GM18507 (cell line): ENCODE data around the gene CCR5.
"Not testable (repeated sequence)": the region's sequence is repeated elsewhere in the genome, so short reads cannot be mapped to it uniquely, and the experiment has no call there.

Source experiments
- DNase-seq: peaks from one replicate; pipeline ENCODE4 v3.0.0; 2011; ENCODE audit warnings: low read depth; ENCODE audit not compliant: insufficient read length; ENCODE audit errors: extremely low spot score
- FAIRE-seq: peaks from 2 replicates; lab custom pipeline; 2011; peaks lifted over from hg19 to GRCh38; lab: Jason Lieb, UNC

Gene CCR5

DNA sequence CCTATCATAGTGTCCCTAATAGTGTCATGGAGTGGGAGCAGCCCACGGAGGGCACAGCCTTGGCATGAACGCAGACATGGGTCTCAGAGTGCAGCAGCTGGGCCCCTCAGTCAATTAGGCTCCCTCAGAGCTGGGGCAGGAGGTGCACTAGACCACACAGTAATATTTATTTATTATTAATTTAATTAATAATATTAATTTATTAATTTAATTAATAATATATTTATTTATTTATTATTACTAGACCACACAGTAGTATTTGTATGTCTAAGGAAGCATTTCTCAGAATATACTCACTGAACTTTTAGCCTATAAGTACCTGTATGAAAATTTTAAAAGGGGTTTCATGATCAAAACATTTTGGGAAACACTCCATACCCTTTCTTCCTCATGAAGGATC, 30.8 kb downstream of the CCR5 start:
- FAIRE-seq (no peak), DNase-seq (no peak)

DNA sequence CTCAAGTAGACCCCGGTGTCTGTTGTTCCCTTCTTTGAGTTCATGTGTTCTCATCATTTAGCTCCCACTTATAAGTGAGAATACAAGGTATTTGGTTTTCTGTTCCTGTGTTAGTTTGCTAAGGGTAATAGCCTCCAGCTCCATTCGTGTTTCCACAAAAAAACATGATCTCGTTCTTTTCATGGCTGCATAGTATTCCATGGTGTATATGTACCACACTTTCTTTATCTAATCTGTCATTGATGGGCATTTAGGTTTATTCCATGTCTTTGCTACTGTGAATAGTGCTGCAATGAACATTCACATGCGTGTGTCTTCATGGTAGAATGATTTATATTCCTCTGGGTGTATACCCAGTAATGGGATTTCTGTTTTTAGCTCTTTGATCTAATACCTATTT, 32.2 kb downstream of the CCR5 start:
- not testable (repeated sequence) for DNase-seq, FAIRE-seq

DNA sequence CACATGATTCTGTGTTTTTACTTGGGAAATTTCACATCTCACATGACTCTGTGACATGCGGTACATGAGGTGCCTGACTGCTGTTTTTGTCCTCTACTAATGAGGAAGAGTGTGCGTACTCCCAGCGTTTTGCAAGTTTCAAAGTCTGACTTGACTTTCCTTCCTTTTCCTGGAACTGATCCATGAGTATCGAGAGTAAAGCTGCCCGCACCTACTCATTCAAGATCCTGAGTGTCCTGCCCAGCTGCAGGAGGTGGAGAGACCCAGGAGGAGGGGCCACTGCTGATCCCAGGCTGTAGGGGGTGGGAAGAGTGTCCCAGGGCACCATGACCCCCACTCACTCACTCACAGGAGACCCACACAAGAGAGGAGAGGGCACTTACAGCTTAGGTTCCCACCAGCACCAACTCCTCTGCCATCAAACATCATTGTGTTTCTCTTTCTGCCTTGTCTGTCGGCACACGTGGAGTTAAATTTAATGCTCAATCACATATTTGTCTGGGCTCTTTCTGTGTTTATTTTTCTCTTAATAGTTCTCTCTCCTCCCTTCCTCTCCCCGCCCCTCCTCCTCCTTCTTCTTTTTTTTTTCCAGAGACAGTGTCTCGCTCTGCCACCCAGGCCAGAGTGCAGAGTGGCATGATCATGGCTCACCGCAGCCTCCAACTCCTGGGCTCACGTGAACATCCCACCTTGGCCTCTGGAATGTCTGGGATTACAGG, 34.7 kb downstream of the CCR5 start:
- no peak for FAIRE-seq
- DNase-seq: no peak

DNA sequence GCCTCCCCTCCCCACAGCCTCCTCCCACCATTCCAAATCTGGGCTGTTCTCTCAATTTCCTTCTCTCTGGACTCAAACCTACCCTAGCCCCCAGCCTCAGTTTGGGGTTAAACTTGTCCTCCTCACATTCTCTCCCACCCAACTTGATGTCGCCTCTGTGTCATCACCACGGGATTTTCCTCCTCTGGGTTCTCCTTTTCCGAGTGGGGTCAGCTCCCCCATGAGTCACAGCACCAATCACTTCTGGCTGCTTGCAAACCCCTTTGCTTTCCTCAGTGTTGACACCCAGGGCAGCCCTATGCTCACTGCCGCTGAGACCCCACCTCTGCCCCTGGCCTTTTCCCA, 35.7 kb downstream of the CCR5 start:
- FAIRE-seq: no peak

DNA sequence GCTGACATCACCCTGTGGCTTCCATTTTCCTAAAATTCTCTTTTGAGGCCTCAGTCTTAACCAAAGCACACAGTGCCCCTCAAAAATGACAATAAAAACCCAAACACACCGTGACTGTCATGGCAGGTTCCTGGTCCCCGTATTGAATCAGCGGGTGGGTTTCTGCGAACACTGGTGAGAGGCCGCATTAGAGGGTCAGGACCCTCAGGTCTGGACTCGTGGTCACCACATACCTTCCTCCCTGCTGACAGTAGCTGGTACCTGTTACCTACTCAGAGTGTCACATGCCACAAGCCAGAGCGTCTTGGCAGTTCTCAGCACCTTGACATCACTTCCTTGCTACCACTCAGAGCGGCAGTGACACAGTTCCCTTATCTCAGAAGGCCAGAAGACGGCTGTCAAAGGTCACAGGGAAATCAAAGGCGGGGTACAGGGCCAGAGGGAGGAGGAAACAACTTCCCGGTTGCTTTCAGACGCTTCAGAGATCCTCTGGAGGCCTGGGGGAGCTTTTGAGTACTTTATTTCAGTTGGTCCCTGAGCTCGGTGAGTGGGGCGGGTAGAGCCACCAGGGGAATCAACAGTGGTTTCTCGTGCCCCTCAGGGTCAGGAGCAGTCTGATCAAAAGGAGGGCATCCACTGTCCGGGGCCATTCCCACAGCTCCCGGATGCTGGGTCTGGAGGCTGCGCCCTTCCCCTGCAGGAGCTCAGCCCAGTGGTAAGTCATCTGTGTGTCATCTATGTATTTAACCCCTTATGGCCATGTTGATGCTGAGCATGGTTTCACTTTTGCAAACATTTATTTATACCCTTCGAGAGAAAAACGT, 36.3 kb downstream of the CCR5 start, which contains the start of the genes CCR5AS and CCRL2:
CCR5AS (minus strand) TSS at position 279 of the 824 bp plus-strand sequence.
CCRL2 (plus strand) TSS at position 472 of the 824 bp plus-strand sequence. CDS start 821 bp downstream, outside the sequence.
- no peak for FAIRE-seq
- no peak for DNase-seq

More for the DNA sequence above, 35.7 kb downstream of the CCR5 start:
- no peak for DNase-seq

DNA sequence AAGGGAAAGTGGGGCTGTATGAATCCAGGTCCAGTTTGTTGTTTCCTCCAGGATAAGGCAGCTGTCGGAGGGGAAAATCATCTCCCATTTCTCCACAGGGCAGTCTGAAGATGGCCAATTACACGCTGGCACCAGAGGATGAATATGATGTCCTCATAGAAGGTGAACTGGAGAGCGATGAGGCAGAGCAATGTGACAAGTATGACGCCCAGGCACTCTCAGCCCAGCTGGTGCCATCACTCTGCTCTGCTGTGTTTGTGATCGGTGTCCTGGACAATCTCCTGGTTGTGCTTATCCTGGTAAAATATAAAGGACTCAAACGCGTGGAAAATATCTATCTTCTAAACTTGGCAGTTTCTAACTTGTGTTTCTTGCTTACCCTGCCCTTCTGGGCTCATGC, 37.2 kb downstream of the CCR5 start:
- DNase-seq (no peak), FAIRE-seq (no peak)

DNA sequence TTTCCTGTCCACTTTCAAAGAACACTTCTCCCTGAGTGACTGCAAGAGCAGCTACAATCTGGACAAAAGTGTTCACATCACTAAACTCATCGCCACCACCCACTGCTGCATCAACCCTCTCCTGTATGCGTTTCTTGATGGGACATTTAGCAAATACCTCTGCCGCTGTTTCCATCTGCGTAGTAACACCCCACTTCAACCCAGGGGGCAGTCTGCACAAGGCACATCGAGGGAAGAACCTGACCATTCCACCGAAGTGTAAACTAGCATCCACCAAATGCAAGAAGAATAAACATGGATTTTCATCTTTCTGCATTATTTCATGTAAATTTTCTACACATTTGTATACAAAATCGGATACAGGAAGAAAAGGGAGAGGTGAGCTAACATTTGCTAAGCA, 38.1 kb downstream of the CCR5 start:
- FAIRE-seq: no peak
- no peak for DNase-seq

DNA sequence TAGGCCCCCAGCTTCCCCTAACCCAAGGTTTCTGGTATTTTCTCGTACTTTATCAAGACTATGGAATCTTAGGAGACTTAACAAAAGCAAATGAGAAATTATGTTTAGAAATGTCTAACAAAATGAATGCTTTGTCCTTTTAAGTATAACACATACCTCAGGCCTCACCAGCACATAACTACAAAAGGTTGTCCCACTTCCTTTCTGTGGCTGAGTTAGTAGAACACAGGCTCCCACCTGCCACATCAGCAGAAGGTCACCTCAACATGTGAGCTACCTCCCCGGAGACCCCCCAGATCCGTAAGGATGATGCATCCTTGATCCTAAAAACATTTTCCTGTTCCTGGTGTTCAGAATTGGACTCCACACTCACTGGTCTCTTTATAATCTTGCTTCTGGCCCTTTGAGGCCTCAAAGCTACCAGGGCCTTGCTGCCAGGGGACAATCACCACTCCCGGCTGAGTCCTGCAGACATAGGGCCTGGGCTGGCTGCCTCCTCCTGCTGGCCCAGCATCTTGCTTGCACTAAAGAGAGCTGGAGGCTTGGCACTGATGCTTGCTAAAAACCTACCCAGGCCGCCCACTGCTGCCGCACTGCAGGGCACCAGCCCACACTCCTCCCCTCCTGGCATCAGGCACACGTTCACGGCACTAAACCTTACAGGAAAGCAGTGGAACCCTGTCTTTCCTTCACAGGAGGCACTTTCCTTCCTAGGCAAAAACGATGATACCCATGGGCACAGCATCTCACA, 39.2 kb downstream of the CCR5 start:
- FAIRE-seq (no peak), DNase-seq (no peak)

DNA sequence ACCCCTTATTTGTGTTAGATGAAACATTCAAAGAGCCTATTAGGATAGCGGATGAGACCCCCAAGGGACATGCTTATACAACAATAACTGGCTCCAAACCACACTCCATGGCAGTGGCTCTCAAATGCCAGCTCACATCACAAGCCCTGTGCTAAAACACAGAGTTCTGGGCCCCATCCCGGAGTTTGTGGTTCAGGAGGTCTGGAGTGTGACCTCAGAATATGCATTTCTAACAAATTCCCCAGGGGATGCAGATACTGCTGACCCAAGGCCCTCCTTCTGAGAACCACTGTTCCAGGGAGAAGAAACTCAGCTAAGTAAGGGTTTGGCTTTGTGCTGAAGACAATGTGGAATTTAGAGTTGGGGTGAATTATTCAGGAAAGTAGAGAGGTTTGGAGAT, 39.9 kb downstream of the CCR5 start:
- FAIRE-seq (no peak), DNase-seq (no peak)

DNA sequence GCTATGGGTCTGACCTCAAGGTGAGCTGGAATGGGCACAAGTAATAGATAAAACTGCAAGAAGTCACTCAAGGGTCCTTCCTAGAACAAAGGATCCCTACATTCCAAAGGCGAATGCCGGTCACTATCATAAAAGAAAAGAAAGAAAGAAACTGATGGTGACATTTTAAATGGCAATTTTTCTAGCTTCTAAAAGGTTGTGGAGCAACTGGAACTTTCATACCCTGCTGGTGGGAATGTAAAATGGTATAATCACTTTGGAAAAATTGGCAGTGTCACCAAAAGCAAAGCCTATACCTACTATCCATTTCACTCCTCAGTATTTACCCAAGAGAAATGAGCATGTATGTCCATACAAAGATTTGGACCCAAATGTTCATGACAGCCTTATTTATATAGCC, 40.5 kb downstream of the CCR5 start:
- DNase-seq (no peak), FAIRE-seq (no peak)

DNA sequence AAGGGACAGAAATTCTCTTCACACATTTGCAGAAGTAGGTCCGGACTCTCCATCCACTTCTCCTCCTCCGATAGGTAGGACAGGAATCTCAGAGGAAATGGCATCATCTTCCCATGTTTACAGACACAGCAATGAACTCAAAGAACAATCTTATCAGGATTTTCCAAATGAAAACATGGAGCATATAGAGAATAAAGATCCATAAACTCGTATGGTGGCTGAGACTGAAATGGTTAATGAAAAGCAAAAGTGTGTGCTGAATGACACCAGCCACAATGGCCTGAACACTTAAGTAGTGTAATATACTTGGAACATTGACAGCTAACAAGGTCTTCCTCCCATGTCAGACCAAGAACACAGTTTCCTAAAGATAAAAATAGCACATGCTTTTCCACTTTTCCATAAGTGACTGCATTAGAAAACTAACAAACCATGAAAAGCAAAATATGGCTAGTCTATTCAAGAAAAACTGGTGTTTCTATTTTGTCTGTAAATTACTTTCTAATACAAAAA, 42.1 kb downstream of the CCR5 start:
- DNase-seq: no peak
- no peak for FAIRE-seq

DNA sequence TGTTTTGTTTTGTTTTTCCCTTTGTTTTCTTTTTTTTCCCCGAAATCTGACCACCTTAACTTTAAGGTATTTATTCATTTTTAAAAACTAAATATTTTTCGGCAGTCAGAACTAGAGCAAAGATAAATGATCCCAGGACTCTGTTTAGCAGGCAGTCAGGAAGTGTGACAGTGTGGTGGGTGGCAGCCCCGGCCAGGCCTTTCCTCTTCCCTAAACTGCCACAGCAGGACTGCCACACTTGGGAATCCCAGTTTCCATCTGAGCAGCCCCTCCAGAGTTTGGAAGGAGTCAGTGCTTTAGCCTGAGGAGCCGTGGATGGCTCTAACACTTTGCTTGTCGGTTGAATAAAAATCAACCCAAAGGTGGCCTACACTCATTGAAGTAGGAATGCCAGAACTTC, 43.2 kb downstream of the CCR5 start:
- DNase-seq (no peak), FAIRE-seq (no peak)

DNA sequence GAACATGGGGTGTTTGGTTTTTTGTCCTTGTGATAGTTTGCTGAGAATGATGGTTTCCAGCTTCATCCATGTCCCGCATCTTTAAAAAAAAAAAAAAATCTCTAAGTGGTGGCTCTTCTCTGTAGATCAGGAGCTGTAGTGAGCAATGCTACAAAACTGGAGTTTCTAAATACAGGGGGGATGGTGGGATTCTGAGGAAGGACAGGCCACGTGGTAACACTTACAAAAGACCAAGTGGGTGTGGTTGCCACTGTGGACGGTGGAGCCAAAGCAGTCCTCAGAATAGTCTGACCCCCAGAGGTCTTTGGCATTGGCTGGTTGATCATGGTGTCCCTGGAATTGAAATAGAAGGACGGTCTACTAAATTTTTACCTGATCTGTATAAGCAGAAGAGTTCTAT, 44.0 kb downstream of the CCR5 start:
- no peak for FAIRE-seq

DNA sequence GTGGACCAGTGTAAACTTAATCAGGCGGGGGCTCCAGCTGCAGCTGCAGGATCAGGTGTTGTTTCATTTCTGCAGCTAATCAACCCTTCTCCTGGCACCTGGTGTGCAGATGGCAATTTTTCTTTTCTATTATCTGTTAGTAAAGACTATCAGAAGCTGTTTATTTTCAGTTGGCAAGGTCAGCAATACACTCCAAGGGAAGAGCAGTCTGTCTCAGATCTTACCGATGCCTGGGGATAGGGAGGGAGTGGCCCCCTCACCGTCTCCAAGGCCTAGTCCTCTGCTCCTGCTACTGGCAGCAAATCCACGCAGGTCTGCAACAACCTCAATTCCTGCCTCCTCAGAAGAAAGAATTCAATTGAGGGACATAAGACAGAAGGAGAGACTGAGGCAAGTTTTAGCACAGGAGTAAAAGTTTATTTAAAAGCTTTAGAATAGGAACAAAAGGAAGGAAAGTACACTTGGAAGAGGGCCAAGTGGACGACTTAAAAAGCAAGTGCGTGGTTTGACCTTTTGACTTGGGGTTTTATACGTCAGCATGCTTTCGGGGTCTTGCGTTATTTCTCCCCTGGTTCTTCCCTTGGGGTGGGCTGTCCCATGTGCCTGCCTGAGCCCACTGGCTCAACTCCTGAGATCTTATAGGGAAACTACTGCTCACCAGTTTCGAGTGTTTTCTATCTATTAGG, 45.5 kb downstream of the CCR5 start:
- no peak for DNase-seq
- FAIRE-seq: no peak

More for the DNA sequence above, 44.0 kb downstream of the CCR5 start:
- DNase-seq: no peak

DNA sequence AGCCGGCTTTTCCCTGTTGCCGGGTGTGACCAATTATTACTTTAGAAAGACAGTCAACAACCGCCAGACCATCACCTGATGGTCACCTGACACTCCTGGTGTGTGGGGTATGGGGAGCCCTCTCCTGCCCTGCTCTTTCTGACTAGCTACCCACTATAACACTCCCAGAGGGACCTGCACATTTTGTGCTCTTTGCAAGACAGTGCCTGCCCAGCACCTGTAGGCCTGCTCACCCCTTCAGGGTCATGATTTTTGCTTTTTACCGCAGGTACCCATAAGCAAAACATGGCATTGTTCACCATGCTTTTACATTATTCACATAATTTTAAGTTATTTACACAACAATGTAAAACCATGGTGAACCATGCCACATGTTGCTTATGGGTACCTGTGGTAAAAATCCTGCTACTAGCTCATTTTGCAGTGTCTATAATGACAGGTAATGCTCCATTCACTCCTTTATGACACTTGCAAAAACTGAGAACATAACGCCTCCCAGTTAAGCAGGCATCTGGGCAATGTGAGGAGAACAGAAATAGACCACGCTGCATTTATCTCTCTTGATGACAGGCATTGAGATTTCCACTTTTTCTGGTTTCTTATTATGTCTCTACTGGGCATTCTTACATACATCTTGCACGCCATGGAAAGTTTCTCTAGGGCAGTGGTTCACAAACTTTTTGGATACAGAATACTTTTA, 46.2 kb downstream of the CCR5 start:
- DNase-seq (no peak), FAIRE-seq (no peak)

DNA sequence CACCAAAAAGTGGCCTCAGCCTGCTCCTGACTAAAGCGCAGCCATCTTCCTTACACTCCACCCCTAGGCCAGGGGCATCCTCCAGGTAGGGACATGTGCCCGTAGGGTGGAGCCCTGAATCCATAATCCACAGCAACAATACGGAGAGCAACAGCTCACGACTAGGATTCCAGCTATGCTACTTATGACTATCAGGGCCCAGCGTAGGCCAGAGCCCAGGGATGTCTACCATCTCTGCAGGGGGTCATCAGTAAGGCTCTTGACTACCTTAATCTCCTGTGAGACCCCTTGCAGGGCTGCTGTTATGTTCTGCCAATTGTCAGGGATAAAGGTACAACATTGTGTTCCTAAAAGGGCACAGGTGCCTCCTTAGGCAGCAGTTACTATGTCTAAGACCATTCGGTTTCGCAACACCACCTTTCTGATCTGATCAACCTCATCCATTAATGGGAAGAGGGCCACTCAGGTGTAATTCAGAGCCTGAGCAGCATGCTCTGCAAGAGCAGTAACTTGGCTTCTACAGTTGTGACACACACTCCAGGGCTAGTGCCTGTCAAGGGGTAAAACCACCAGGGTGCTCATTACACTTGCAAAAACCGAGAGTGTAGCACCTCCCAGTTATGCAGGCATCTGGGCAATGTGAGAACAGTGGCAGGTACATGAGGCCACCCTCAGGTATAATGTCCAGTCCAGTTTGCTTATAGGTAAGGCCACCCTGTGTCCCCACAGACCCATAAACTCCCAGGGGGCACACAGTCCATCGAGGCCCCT, 47.3 kb downstream of the CCR5 start:
- DNase-seq: no peak
- FAIRE-seq: no peak

DNA sequence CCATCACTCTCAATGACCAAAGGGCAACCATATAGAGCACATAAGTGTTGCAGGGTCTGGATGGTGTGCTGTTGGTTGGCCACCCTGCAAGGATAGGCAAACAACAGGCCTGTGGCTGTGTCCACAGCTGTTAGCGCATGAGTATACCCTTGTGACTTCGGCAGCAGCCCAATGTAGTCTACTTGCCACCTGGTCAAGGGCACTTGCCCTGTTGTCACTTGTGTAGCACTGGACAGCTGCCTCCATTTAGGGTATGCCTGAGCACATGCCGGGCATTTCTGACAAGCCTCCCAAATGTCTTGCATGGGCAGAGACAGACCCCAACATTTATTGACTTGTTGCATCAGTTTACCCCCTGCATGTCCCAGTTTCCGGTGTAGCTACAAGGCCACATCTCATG, 49.1 kb downstream of the CCR5 start:
- no peak for FAIRE-seq

DNA sequence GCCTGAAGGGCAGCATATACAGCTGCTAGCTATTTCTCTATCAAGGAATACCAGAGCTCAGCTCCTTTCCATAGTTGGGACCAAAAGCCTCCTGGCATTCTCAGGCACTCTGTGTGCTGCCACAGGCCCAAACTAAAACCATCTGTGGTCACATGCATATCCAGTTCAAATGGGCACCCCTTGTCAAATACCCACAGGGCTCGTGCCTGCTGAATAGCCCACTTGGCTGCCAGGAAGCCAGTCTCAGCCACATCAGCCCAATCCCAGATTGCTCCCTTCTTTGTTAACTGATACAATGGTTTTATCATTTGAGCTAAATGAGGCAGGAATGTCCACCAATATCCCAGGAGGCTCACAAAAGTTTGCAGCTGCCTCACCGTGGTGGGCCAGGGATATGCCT, 50.2 kb downstream of the CCR5 start:
- FAIRE-seq: no peak

More for the DNA sequence above, 49.1 kb downstream of the CCR5 start:
- DNase-seq: no peak

More for the DNA sequence above, 50.2 kb downstream of the CCR5 start:
- DNase-seq: no peak
